Measurements from ENCODE around the gene UBE2L5.

- TF ChIP-seq CTCF (IDR thresholded peaks at IDR 0.05) (no peak), POLR2A (IDR thresholded peaks at IDR 0.05) (no peak)
Measured at GRCh38 chr13:30396434-30397075, 25.7 kb upstream of the UBE2L5 start.
